Lower leg skin (tissue), 4 donors: ENCODE measurements around the gene LYST. TPM values are rescaled to one million over a fixed set of nuclear protein-coding genes. Genes with fewer than 3 reads are reported as not detected.
A peak's percentile ranks its signal among the peaks of the same experiment; 100 is the strongest.

Experiments
- DNase-seq, 2 donors: peaks; one replicate each; pipeline ENCODE4 v3.0.0-alpha.2; 2019; ENCODE audit warnings: low spot score in 2 of 2
- H3K4me3 ChIP-seq: fragments of 200-600 bp; sonication (generic); 2 replicates; pipeline ENCODE4 v1.5.1; 2017; ENCODE audit warnings: mild to moderate bottlenecking, low read depth; ENCODE audit not compliant: poor library complexity, severe bottlenecking
- CTCF ChIP-seq, 3 donors: fragments of 450-650 bp; IDR thresholded peaks; one replicate each; pipeline ENCODE4 v1.5.1; 2016; ENCODE audit warnings: antibody characterized with exemption in 3 of 3, mild to moderate bottlenecking in 3 of 3, moderate library complexity in 2 of 3
- POLR2A ChIP-seq, 2 donors: fragments of 450-650 bp; IDR thresholded peaks; one replicate each; pipeline ENCODE4 v1.6.1; 2016 to 2017; ENCODE audit warnings: antibody characterized with exemption in 2 of 2, mild to moderate bottlenecking in 1 of 2, moderate library complexity in 1 of 2
- WGBS, 2 donors: methylation state at CpG; one replicate each; pipeline ENCODE4 v1.1.5; 2018; 5-methylcytosine and 5-hydroxymethylcytosine counted together
- intact Hi-C: fragments of 100-400 bp; cut with DNase I; formaldehyde crosslinking; loops from one replicate; pipeline ENCODE4 v1.15.0; 2023; ENCODE audit warnings: low total_unique reads
- total RNA-seq, 4 donors: library from RNA; depleted of rRNA; stranded (reverse); fragments of >200 nt; gene quantifications; one replicate each; pipeline ENCODE4 v1.1.0, GENCODE V29; 2016

The LYST gene
- total RNA-seq, 4 donors from 2014 or later, result 38.5 to 43.9 (median 40.9) TPM

- DNase-seq, result peak in 1 of 2 donors; percentile 71
- intact Hi-C loops, result no loop called here
- TF ChIP-seq POLR2A (IDR thresholded peaks at IDR 0.05) (no peak), CTCF (IDR thresholded peaks at IDR 0.05) (no peak)
- no peak overlapping the region for H3K4me3 ChIP-seq
- WGBS, 2 donors, result 78 to 80% methylated on average over 10 of the region's 10 CpGs
These were observed 228.8 kb downstream of the LYST start for GRCh38 chr1:235637756-235638534.

GRCh38 chr1:235635938-235636662 is 230.6 kb downstream of the LYST start:
- TF ChIP-seq POLR2A (IDR thresholded peaks at IDR 0.05), result no peak
- TF ChIP-seq CTCF (IDR thresholded peaks at IDR 0.05), result no peak

GRCh38 chr1:235632506-235633401 is 234.0 kb downstream of the LYST start:
- no peak for TF ChIP-seq POLR2A (IDR thresholded peaks at IDR 0.05)
- no peak for TF ChIP-seq CTCF (IDR thresholded peaks at IDR 0.05)
- 24 to 35% methylated on average over 14 of the region's 14 CpGs for whole genome bisulfite sequencing, 2 donors
- no peak for DNase-seq
- intact Hi-C loops, result no loop called here
- no peak overlapping the region for H3K4me3 ChIP-seq

More at GRCh38 chr1:235635938-235636662, 230.6 kb downstream of the LYST start:
- intact Hi-C loops, result no loop called here
- no peak overlapping the region for H3K4me3 ChIP-seq
- DNase-seq, result no peak
- WGBS, 2 donors, result 53 to 61% methylated on average over 10 to 12 of the region's 12 CpGs

GRCh38 chr1:235631816-235632215 is 234.9 kb downstream of the LYST start:
- intact Hi-C loops, result no loop called here
- H3K4me3 ChIP-seq, result no peak overlapping the region
- TF ChIP-seq CTCF (IDR thresholded peaks at IDR 0.05) (no peak), POLR2A (IDR thresholded peaks at IDR 0.05) (no peak)
- WGBS, 2 donors, result 92 to 96% methylated on average over 7 of the region's 7 CpGs
- no peak for DNase-seq

- no peak for DNase-seq
- whole genome bisulfite sequencing, 2 donors, result 88 to 91% methylated on average over 9 to 10 of the region's 10 CpGs
- TF ChIP-seq CTCF (IDR thresholded peaks at IDR 0.05) (no peak), POLR2A (IDR thresholded peaks at IDR 0.05) (no peak)
- no peak overlapping the region for H3K4me3 ChIP-seq
- intact Hi-C loops, result no loop called here
These were observed 238.2 kb downstream of the LYST start for GRCh38 chr1:235628316-235629005.
